GM06990 (cell line): Measurements from ENCODE around the gene RXRA.

Source experiments
- DNase-seq: peaks from one replicate; pipeline ENCODE4 v3.0.0-alpha.2; 2011; ENCODE audit not compliant: insufficient read length; ENCODE audit errors: extremely low read depth
- H3K27me3 ChIP-seq: replicated peaks from 2 replicates; pipeline ENCODE4 v1.6.0; 2011; ENCODE audit warnings: low read length; ENCODE audit not compliant: control insufficient read depth, insufficient read depth
- H3K36me3 ChIP-seq: 2 replicates; pipeline ENCODE4 v1.5.1; 2011; ENCODE audit warnings: low read length; ENCODE audit not compliant: control insufficient read depth, insufficient read depth
- H3K4me3 ChIP-seq: replicated peaks from 2 replicates; pipeline ENCODE4 v1.5.1; 2011; ENCODE audit warnings: low read depth, mild to moderate bottlenecking, control low read depth, low read length
- TF ChIP-seq, protein P1 (sequence below): IDR thresholded peaks from 2 replicates; pipeline ENCODE4 v1.5.1; 2011; ENCODE audit warnings: low read length, control low read depth, mild to moderate bottlenecking, inconsistent platforms; ENCODE audit not compliant: insufficient read depth, poor library complexity, severe bottlenecking

RXRA gene

DNA sequence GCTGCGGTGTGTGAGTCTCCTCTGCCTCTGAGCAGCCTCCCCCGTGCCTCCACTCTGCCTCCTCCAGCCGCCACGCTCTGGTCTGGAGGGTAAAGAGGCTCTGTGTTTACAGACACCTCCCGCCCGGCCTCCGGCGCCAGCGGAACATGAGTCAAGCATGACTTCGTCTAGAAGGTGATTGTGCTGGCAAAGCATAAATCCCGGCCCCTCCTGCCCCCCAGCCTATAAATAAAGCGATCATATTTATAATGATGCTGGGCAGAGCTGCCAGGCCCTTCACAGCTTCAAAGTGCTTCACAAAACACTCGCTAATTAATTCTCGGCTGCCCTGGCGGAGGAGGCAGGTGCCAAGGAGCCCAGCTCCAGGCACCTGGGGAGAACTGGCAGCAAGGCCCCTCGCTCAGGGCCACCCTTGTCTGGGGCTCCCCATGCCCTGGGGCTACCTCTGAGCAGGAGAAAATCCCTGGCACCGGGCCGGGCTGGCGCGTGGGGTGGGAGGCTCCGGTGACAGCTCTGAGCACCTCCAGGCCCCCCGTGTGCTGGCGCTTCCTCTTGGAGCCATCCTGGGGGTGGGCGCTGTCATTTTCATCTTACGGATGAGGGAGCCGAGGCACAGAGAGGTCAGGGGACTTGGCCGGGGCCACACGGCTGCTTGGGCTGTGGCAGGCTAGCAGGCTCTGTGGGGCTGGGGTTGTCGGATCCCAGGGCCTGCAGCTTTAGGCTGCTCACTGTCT lies 87.8 kb downstream of the RXRA start:
- Histone ChIP-seq H3K36me3 (peaks cover 43% of the 10 kb centered on the region), H3K27me3 (no peaks in the 10 kb centered on the region), H3K4me3 (no peak overlapping the region)
- no peak for DNase-seq
- TF ChIP-seq, protein P1, sequence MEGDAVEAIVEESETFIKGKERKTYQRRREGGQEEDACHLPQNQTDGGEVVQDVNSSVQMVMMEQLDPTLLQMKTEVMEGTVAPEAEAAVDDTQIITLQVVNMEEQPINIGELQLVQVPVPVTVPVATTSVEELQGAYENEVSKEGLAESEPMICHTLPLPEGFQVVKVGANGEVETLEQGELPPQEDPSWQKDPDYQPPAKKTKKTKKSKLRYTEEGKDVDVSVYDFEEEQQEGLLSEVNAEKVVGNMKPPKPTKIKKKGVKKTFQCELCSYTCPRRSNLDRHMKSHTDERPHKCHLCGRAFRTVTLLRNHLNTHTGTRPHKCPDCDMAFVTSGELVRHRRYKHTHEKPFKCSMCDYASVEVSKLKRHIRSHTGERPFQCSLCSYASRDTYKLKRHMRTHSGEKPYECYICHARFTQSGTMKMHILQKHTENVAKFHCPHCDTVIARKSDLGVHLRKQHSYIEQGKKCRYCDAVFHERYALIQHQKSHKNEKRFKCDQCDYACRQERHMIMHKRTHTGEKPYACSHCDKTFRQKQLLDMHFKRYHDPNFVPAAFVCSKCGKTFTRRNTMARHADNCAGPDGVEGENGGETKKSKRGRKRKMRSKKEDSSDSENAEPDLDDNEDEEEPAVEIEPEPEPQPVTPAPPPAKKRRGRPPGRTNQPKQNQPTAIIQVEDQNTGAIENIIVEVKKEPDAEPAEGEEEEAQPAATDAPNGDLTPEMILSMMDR: no peak

GRCh38 chr9:134414900-134415425 lies 88.7 kb downstream of the RXRA start:
- no peaks in the 10 kb centered on the region for H3K27me3 ChIP-seq
- DNase-seq: no peak
- TF ChIP-seq, protein P1: no peak
- H3K36me3 ChIP-seq: peaks cover 38% of the 10 kb centered on the region
- H3K4me3 ChIP-seq: no peak overlapping the region

DNA sequence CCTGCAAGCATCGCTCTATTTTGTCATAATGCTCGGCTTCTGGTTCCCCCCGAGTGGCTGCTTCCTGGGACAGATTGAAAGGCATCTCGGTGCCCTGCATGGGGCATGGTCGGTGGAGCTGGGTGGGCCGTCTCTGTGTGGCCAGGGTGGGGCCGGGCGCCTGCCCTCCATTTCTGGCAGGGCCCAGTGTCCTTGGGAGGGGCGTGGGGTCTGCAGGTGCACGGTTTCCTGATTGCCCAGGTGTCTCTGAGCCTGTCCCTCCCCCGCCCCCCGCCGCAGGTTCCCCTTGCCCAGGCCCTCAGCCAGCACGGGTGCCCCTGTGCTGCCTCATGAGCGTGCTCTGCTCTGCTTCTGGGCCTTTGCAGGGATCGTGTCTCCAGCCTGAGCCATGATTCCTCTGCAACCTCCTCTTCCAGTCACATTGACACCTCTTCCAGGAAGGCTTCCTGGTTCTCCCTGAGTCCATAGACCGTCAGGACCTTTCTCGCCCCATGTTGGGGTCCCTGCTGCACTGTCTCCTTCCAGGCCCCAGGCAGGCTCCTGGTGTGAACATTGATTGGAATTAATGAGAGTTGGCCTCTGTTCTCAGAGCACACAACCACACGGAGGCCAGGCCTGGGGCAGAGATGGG lies 90.2 kb downstream of the RXRA start:
- no peaks in the 10 kb centered on the region for H3K27me3 ChIP-seq
- no peak overlapping the region for H3K4me3 ChIP-seq
- no peak for DNase-seq
- peaks cover 31% of the 10 kb centered on the region for H3K36me3 ChIP-seq
- TF ChIP-seq, protein P1: no peak

DNA sequence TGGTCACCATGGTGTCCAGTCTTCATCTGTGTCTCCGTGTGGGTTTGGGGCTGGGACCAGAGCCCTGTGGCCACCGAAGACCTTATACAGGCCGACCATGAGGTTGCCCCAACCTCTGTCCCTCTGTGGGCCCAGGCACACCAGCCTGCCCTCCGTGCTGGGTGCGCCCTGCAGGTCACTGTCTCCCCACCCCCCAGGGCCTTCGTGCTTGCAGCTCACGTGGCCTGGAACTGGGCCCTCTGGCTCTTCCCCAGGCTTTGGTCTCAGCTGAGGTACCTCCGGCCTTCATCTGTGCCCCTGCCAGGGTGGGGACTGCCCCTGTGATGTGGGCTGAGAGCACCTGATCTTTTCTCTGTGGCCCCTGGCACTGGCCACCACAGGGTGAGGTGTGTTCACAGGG lies 92.1 kb downstream of the RXRA start:
- Histone ChIP-seq H3K36me3 (peaks cover 26% of the 10 kb centered on the region), H3K27me3 (no peaks in the 10 kb centered on the region), H3K4me3 (no peak overlapping the region)
- DNase-seq: no peak
- TF ChIP-seq, protein P1: no peak

DNA sequence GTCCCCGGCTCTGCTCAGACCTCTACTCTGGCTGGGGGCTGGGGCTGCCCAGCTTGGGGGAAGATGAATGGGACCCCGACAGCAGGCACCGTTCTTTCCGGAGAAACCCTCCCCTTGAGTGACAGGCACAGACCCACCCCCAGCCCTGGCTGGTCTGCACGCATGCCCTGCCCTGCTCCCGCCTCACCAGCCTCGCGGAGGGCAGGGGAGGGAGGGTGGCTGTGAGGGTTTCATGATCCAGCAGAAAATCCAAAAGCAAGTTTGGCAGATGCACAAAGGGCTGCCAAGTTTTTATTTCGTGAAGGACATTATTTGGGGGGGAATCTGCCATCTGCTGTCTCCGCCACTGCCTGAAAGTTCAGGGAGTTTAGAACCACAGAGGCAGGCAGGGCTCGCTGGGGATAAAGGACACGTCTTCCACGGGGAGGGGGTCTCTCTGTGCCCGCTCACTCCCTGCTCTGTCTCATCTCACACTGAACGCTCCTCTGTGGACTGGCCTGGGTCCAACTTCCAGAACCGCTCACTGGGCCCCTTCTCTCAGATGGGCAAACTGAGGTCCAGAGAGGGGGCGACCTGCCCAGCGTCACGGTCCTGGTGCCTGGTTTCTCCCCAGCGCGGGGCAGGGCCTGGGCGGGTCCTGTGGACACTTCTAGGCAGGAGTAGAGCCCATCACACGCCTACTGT lies 92.9 kb downstream of the RXRA start:
- H3K4me3 ChIP-seq: no peak overlapping the region
- DNase-seq: no peak
- peaks cover 23% of the 10 kb centered on the region for H3K36me3 ChIP-seq
- no peaks in the 10 kb centered on the region for H3K27me3 ChIP-seq
- TF ChIP-seq, protein P1: no peak
